ENCODE data around the gene TNFRSF18.

GRCh38 chr1:1178794-1179331 lies 27.5 kb downstream of the TNFRSF18 start:
- no peak for TF ChIP-seq CTCF (IDR thresholded peaks at IDR 0.05; ENCODE audit: low read length)
- no peak for TF ChIP-seq EZH2 (optimal IDR thresholded peaks at IDR 0.05; ENCODE audit: low read depth, low read length)
- no peak for TF ChIP-seq EZH2phosphoT487 (IDR thresholded peaks at IDR 0.05; ENCODE audit: low read length)
